Tibial artery (tissue), 4 donors: ENCODE measurements around the gene PDZRN4.

Source experiments
- DNase-seq, 2 donors: peaks; one replicate each; pipeline ENCODE4 v3.0.0-alpha.2; 2019
- H3K27ac ChIP-seq, 2 donors: fragments of 200-600 bp; sonication (generic) in 1 of 2; 1 replicate in 1 of 2; 2 replicates in 1 of 2; pipeline ENCODE4 v1.5.1; 2018 to 2019; ENCODE audit warnings: mild to moderate bottlenecking in 1 of 2
- H3K27me3 ChIP-seq, 2 donors: fragments of 200-600 bp; sonication (generic) in 1 of 2; one replicate each; pipeline versions ENCODE4 v1.5.1 to v1.6.0; 2016 to 2019
- H3K36me3 ChIP-seq, 3 donors: fragments of 200-600 bp; sonication (generic) in 2 of 3; one replicate each; pipeline ENCODE4 v1.5.1; 2016 to 2019; ENCODE audit warnings: mild to moderate bottlenecking in 2 of 3
- H3K4me1 ChIP-seq, 4 donors: fragments of 200-600 bp; sonication (generic) in 2 of 4; 1 replicate in 3 of 4; 2 replicates in 1 of 4; pipeline ENCODE4 v1.5.1; 2016 to 2019
- H3K4me3 ChIP-seq, 2 donors: fragments of 200-600 bp; sonication (generic) in 1 of 2; 1 replicate in 1 of 2; 2 replicates in 1 of 2; pipeline ENCODE4 v1.5.1; 2018 to 2019; ENCODE audit warnings: mild to moderate bottlenecking in 2 of 2
- H3K9me3 ChIP-seq, 3 donors: fragments of 200-600 bp; sonication (generic) in 1 of 3; one replicate each; pipeline ENCODE4 v1.5.1; 2016 to 2019
- intact Hi-C: fragments of 100-400 bp; cut with DNase I; formaldehyde crosslinking; loops from one replicate; pipeline ENCODE4 v1.15.0; 2023; ENCODE audit warnings: low total_unique reads
- TF ChIP-seq, protein P1 (sequence below), 2 experiments: fragments of 200-600 bp in 1 of 2; fragments of 450-650 bp in 1 of 2; IDR thresholded peaks; one replicate each; pipeline ENCODE4 v1.5.1; 2017 to 2019; ENCODE audit warnings: antibody characterized with exemption in 2 of 2, mild to moderate bottlenecking in 1 of 2, moderate library complexity in 1 of 2

Gene PDZRN4

DNA sequence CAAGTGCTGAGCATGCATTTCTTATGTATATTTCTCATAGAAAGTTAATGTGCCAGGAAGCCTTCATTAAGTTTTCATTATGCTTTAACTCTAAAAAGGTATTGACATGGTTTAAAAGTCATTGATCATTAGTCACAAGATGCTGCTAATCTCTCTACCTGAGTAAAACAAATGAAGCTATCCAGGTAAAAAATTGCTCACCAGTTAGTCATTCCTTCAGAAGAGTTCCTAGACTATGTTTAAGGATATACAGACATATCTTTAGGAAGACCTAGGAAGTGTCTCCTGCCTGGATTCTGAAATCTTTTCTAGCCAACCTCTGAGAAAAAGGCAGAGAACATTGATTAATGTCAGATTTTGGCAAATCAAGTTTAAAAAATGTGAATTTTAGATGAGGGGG lies 274.2 kb downstream of the PDZRN4 start:
- intact Hi-C loops = no loop called here
- Histone ChIP-seq H3K27me3 (no peaks in the 10 kb centered on the region), H3K9me3 (no peaks in the 10 kb centered on the region), H3K4me1 (peaks cover 0 to 24% (median 4%) of the 10 kb centered on the region in 4 donors), H3K4me3 (no peak overlapping the region), H3K27ac (no peak overlapping the region), H3K36me3 (no peaks in the 10 kb centered on the region)
- TF ChIP-seq, protein P1, sequence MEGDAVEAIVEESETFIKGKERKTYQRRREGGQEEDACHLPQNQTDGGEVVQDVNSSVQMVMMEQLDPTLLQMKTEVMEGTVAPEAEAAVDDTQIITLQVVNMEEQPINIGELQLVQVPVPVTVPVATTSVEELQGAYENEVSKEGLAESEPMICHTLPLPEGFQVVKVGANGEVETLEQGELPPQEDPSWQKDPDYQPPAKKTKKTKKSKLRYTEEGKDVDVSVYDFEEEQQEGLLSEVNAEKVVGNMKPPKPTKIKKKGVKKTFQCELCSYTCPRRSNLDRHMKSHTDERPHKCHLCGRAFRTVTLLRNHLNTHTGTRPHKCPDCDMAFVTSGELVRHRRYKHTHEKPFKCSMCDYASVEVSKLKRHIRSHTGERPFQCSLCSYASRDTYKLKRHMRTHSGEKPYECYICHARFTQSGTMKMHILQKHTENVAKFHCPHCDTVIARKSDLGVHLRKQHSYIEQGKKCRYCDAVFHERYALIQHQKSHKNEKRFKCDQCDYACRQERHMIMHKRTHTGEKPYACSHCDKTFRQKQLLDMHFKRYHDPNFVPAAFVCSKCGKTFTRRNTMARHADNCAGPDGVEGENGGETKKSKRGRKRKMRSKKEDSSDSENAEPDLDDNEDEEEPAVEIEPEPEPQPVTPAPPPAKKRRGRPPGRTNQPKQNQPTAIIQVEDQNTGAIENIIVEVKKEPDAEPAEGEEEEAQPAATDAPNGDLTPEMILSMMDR (IDR thresholded peaks at IDR 0.05) = no peak
- no peak for DNase-seq

DNA sequence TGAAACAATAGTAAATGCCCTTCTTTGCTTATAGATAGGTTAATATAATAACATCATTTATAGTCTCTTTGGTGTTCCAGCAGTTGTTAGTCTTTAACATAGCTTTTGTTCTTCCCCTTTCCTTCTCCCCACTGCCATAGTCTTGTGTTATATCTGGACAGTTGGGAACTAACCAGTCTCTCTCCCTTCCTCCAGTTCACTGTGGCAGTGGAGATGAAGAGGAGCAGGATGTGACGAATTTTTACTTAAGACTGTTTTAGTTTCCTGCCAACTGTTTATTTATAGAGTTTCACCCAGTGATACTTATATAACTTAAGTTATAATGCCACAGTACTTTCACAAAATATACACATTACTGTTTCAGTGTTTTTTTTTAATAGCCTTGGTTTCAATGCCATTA lies 277.4 kb downstream of the PDZRN4 start:
- DNase-seq = no peak
- Histone ChIP-seq H3K36me3 (no peaks in the 10 kb centered on the region), H3K9me3 (no peaks in the 10 kb centered on the region), H3K27ac (no peak overlapping the region), H3K27me3 (no peaks in the 10 kb centered on the region), H3K4me1 (peaks cover 0 to 9% (median 4%) of the 10 kb centered on the region in 4 donors), H3K4me3 (no peak overlapping the region)
- TF ChIP-seq, protein P1 (IDR thresholded peaks at IDR 0.05) = no peak
- intact Hi-C loops = no loop called here

- H3K4me3 ChIP-seq = no peak overlapping the region
- peaks cover 0 to 9% (median 4%) of the 10 kb centered on the region in 4 donors for H3K4me1 ChIP-seq
- no peaks in the 10 kb centered on the region for H3K9me3 ChIP-seq
- no peaks in the 10 kb centered on the region for H3K27me3 ChIP-seq
- H3K36me3 ChIP-seq = no peaks in the 10 kb centered on the region
- no peak overlapping the region for H3K27ac ChIP-seq
- intact Hi-C loops = no loop called here
- TF ChIP-seq, protein P1 (IDR thresholded peaks at IDR 0.05) = no peak
- no peak for DNase-seq
Measured at GRCh38 chr12:41466300-41466699, 278.2 kb downstream of the PDZRN4 start.

GRCh38 chr12:41466802-41467201 lies 278.7 kb downstream of the PDZRN4 start:
- H3K27ac ChIP-seq = no peak overlapping the region
- no peaks in the 10 kb centered on the region for H3K36me3 ChIP-seq
- TF ChIP-seq, protein P1 (IDR thresholded peaks at IDR 0.05) = no peak
- no peaks in the 10 kb centered on the region for H3K9me3 ChIP-seq
- H3K27me3 ChIP-seq = no peaks in the 10 kb centered on the region
- DNase-seq = no peak
- peaks cover 0 to 9% (median 4%) of the 10 kb centered on the region in 4 donors for H3K4me1 ChIP-seq
- intact Hi-C loops = no loop called here
- H3K4me3 ChIP-seq = no peak overlapping the region

DNA sequence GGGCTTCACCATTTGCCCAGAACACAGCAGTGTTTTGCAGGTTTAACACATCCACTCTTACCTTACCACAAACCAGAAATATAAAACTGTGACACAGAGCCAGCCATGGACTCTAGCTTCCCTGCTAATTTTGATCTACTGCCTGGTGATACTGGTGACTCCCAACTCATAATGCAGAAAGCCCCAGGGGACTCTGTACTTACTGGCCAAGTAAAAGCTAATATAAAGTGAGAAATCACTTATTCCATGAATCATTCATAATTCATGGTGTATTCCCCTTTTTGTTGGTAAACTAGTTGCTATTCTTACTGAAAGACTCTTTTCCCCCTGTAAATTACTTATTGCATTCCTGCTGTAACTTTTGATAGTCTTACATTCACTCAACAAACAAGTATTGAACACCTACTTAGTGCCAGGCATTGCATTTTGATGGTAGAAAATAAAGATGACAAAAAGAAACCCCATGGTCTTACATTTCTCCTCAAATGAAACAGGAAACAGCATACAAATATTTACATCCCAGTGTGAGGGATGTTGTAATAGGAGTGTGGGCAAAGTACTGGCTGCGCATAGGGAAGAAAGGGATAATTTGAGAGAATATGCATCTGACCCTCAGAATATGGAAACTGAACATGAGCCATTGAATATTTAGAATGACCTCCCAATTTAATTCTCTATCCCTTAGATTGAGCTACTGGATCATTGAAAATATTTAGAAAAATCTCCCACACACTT lies 279.6 kb downstream of the PDZRN4 start:
- no peaks in the 10 kb centered on the region for H3K36me3 ChIP-seq
- H3K27ac ChIP-seq = no peak overlapping the region
- no peak overlapping the region for H3K4me3 ChIP-seq
- H3K9me3 ChIP-seq = no peaks in the 10 kb centered on the region
- no peak for DNase-seq
- intact Hi-C loops = no loop called here
- peaks cover 0 to 9% (median 4%) of the 10 kb centered on the region in 4 donors for H3K4me1 ChIP-seq
- TF ChIP-seq, protein P1 (IDR thresholded peaks at IDR 0.05) = no peak
- no peaks in the 10 kb centered on the region for H3K27me3 ChIP-seq
